ENCODE data around the gene ANKS1B.

Gene ANKS1B

GRCh38 chr12:98939926-98940325 is 1044.8 kb downstream of the ANKS1B start:
- DNase-seq (ENCODE audit: low spot score) = no peak
- POLR2A ChIA-PET (ENCODE audit: low non-redundant PET) = no interaction called here
- CTCF ChIA-PET = interaction anchor here (0.6 kb wide), 1 partner anchor 10 kb away, joined by 3 read pairs; no protein-coding TSS in a partner anchor
- no peak for TF ChIP-seq CTCF (conservative IDR thresholded peaks at IDR 0.05; ENCODE audit: low read depth)
- no peak overlapping the region for H3K27ac ChIP-seq

- no peak overlapping the region for H3K27ac ChIP-seq
- DNase-seq (ENCODE audit: low spot score) = no peak
- peak; percentile 23; the same call in 1 of the 2 replicates for TF ChIP-seq CTCF (conservative IDR thresholded peaks at IDR 0.05; ENCODE audit: low read depth)
- ChIA-PET POLR2A (ENCODE audit: low non-redundant PET) (no interaction called here), CTCF (no interaction called here)
Measured at GRCh38 chr12:98939350-98939749, 1045.4 kb downstream of the ANKS1B start.

GRCh38 chr12:98935847-98936246 is 1048.9 kb downstream of the ANKS1B start:
- ChIA-PET POLR2A (ENCODE audit: low non-redundant PET) (no interaction called here), CTCF (no interaction called here)
- no peak overlapping the region for H3K27ac ChIP-seq
- DNase-seq (ENCODE audit: low spot score) = no peak
- no peak for TF ChIP-seq CTCF (conservative IDR thresholded peaks at IDR 0.05; ENCODE audit: low read depth)

GRCh38 chr12:98922871-98923270 is 1061.9 kb downstream of the ANKS1B start:
- no peak overlapping the region for H3K27ac ChIP-seq
- no peak for DNase-seq (ENCODE audit: low spot score)
- TF ChIP-seq CTCF (conservative IDR thresholded peaks at IDR 0.05; ENCODE audit: low read depth) = no peak
- ChIA-PET POLR2A (ENCODE audit: low non-redundant PET) (no interaction called here), CTCF (interaction anchor here (0.7 kb wide), 1 partner anchor 224 kb away, joined by 3 read pairs; no protein-coding TSS in a partner anchor)

- no peak for DNase-seq (ENCODE audit: low spot score)
- ChIA-PET CTCF (no interaction called here), POLR2A (ENCODE audit: low non-redundant PET) (no interaction called here)
- no peak for TF ChIP-seq CTCF (conservative IDR thresholded peaks at IDR 0.05; ENCODE audit: low read depth)
- H3K27ac ChIP-seq = no peak overlapping the region
Measured at GRCh38 chr12:98918176-98918863, 1066.4 kb downstream of the ANKS1B start.

GRCh38 chr12:98916106-98916505 is 1068.6 kb downstream of the ANKS1B start:
- no peak for TF ChIP-seq CTCF (conservative IDR thresholded peaks at IDR 0.05; ENCODE audit: low read depth)
- ChIA-PET CTCF (interaction anchor here (0.5 kb wide), 1 partner anchor 91 kb away, joined by 4 read pairs; no protein-coding TSS in a partner anchor), POLR2A (ENCODE audit: low non-redundant PET) (no interaction called here)
- H3K27ac ChIP-seq = no peak overlapping the region
- no peak for DNase-seq (ENCODE audit: low spot score)
